Measurements from ENCODE around the gene CCDC18.

The CCDC18 gene

GRCh38 chr1:93317207-93317606, 136.7 kb downstream of the CCDC18 start:
- no peak for DNase-seq

GRCh38 chr1:93317943-93318342, 137.4 kb downstream of the CCDC18 start:
- DNase-seq = no peak

GRCh38 chr1:93321720-93322119, 141.2 kb downstream of the CCDC18 start:
- DNase-seq = no peak

- DNase-seq = no peak
Observed at GRCh38 chr1:93322349-93322748, 141.8 kb downstream of the CCDC18 start.

GRCh38 chr1:93323185-93323820, 142.8 kb downstream of the CCDC18 start:
- DNase-seq = no peak

- no peak for DNase-seq
Observed at GRCh38 chr1:93324486-93325464, 144.3 kb downstream of the CCDC18 start.

Measured in activated gamma-delta T cell treated with Interleukin-2 at 50 U/mL for 16 hours (primary cell).